ENCODE data around the gene MX2. TPM values are rescaled to one million over a fixed set of nuclear protein-coding genes. Genes with fewer than 3 reads are reported as not detected.

MX2 gene
- total and polyA plus RNA-seq, 2 of the 4 experiments (the other 2 are of a cell fraction), result 0.53 to 0.54 TPM

DNA sequence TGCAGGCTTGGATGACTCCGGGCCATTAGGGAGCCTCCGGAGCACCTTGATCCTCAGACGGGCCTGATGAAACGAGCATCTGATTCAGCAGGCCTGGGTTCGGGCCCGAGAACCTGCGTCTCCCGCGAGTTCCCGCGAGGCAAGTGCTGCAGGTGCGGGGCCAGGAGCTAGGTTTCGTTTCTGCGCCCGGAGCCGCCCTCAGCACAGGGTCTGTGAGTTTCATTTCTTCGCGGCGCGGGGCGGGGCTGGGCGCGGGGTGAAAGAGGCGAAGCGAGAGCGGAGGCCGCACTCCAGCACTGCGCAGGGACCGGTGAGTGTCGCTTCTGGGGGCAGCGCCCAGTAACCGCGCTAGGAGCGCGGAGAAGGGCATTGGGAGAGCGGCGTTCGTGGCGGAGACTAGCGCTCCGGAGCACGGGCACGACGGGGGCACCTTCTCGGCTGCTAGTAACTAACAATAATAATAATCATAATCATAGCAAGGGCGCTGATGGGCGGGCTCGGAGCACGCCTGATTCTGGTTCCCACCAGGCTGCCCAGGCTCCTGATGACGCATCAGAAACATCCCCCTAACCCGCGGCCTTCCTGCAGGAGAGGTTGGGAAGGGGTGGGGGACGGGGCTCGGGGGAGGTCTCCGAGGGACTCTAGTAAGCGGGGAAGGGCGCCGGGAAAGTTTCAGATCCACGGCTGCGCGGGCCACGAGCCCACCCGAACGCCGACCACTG lies 64.3 kb downstream of the MX2 start, which contains the start of gene MX1:
MX1 (plus strand) TSS at position 286 of the 722 bp plus-strand sequence. CDS start 5,832 bp downstream, outside the sequence.
- in situ Hi-C loops (cut with MboI; ENCODE audit: low sequenced_read_pairs), result no loop called here
- peak; percentile 10 for DNase-seq
- CTCF ChIA-PET, result no interaction called here

More for the DNA sequence above, 64.3 kb downstream of the MX2 start, which contains the start of gene MX1:
- TF ChIP-seq, protein P1, sequence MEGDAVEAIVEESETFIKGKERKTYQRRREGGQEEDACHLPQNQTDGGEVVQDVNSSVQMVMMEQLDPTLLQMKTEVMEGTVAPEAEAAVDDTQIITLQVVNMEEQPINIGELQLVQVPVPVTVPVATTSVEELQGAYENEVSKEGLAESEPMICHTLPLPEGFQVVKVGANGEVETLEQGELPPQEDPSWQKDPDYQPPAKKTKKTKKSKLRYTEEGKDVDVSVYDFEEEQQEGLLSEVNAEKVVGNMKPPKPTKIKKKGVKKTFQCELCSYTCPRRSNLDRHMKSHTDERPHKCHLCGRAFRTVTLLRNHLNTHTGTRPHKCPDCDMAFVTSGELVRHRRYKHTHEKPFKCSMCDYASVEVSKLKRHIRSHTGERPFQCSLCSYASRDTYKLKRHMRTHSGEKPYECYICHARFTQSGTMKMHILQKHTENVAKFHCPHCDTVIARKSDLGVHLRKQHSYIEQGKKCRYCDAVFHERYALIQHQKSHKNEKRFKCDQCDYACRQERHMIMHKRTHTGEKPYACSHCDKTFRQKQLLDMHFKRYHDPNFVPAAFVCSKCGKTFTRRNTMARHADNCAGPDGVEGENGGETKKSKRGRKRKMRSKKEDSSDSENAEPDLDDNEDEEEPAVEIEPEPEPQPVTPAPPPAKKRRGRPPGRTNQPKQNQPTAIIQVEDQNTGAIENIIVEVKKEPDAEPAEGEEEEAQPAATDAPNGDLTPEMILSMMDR (conservative IDR thresholded peaks at IDR 0.05; ENCODE audit: low read depth, low read length), result no peak
- no peak for TF ChIP-seq FOS (IDR thresholded peaks at IDR 0.05; ENCODE audit: low read depth, low read length)
- TF ChIP-seq POLR2A (IDR thresholded peaks at IDR 0.05; ENCODE audit: low read depth, low read length), result no peak
- no peak for TF ChIP-seq BHLHE40 (IDR thresholded peaks at IDR 0.05; ENCODE audit: low read depth, low read length)
- no peak for TF ChIP-seq MXI1 (IDR thresholded peaks at IDR 0.05; ENCODE audit: borderline replicate concordance, low read depth, low read length)
- TF ChIP-seq CHD1 (IDR thresholded peaks at IDR 0.05; ENCODE audit: low read depth, low read length), result no peak
- TF ChIP-seq RCOR1 (IDR thresholded peaks at IDR 0.05; ENCODE audit: insufficient replicate concordance, low read length), result no peak
- no peak for TF ChIP-seq SMC3 (IDR thresholded peaks at IDR 0.05; ENCODE audit: low read depth, low read length)
- TF ChIP-seq MAFK (IDR thresholded peaks at IDR 0.05; ENCODE audit: low read depth, low read length), result no peak
- TF ChIP-seq RAD21 (IDR thresholded peaks at IDR 0.05; ENCODE audit: low read length), result no peak
- TF ChIP-seq RFX5 (IDR thresholded peaks at IDR 0.05; ENCODE audit: low read depth, low read length), result no peak
- TF ChIP-seq CEBPB (IDR thresholded peaks at IDR 0.05; ENCODE audit: low read depth, low read length), result no peak
- no peak for TF ChIP-seq NFE2L2 (IDR thresholded peaks at IDR 0.05; ENCODE audit: low read depth, low read length)
- TF ChIP-seq MAZ (IDR thresholded peaks at IDR 0.05; ENCODE audit: borderline replicate concordance, low read depth, low read length), result no peak
- TF ChIP-seq, protein P2, sequence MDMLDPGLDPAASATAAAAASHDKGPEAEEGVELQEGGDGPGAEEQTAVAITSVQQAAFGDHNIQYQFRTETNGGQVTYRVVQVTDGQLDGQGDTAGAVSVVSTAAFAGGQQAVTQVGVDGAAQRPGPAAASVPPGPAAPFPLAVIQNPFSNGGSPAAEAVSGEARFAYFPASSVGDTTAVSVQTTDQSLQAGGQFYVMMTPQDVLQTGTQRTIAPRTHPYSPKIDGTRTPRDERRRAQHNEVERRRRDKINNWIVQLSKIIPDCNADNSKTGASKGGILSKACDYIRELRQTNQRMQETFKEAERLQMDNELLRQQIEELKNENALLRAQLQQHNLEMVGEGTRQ (IDR thresholded peaks at IDR 0.05; ENCODE audit: low read depth, low read length), result no peak
- Histone ChIP-seq H3K4ac (ENCODE audit: low read depth, low read length) (no peak within 1 kb of the TSS), H3K79me1 (ENCODE audit: low read depth in 1 of 2, low read length in 2 of 2) (no peaks in the 10 kb centered on the region), H2AFZ (replicated peaks; ENCODE audit: low read length, poor library complexity) (peak within 1 kb of the TSS; percentile 84), H4K5ac (ENCODE audit: low read depth, low read length) (no peak within 1 kb of the TSS; the same call in 1 of the 2 replicates), H2BK20ac (ENCODE audit: low read depth, low read length) (no peak within 1 kb of the TSS), H3K4me2 (ENCODE audit: low read depth, low read length) (peak within 1 kb of the TSS; percentile 89), H3K9me1 (ENCODE audit: insufficient read depth, low read length) (peaks cover 3% of the 10 kb centered on the region; the same call in 1 of the 2 replicates), H3K27me3 (ENCODE audit: control insufficient read depth, insufficient read depth, low read length) (peaks cover 21% of the 10 kb centered on the region), H3K9me3 (ENCODE audit: control insufficient read depth, insufficient read depth, low read length) (no peaks in the 10 kb centered on the region), H2AK5ac (ENCODE audit: low read depth, low read length) (no peak within 1 kb of the TSS), H2AK9ac (replicated peaks; ENCODE audit: low read depth, low read length, poor library complexity) (peak within 1 kb of the TSS; percentile 33), H3K56ac (ENCODE audit: extremely low read depth, insufficient read depth, low read length) (no peak within 1 kb of the TSS), H3K9ac (ENCODE audit: low read depth, low read length) (0 out of 2 replicates have a peak within 1 kb of the TSS, but pooled peaks have one; percentile 13), H3K14ac (replicated peaks; ENCODE audit: low read depth, low read length) (no peak within 1 kb of the TSS), H2BK5ac (ENCODE audit: low read depth, low read length, poor library complexity, severe bottlenecking) (no peak within 1 kb of the TSS), H3K27ac (ENCODE audit: insufficient read depth, low read length) (no peak within 1 kb of the TSS), H2BK15ac (ENCODE audit: low read depth, low read length) (no peak within 1 kb of the TSS), H4K20me1 (ENCODE audit: insufficient read depth, low read length) (no peaks in the 10 kb centered on the region), H3K4me1 (ENCODE audit: control insufficient read depth, insufficient read depth, low read length) (no peaks in the 10 kb centered on the region; the same call in 1 of the 2 replicates), H3K4me3 (ENCODE audit: insufficient read depth, low read depth, low read length) (peak within 1 kb of the TSS; percentile 58), H3K36me3 (ENCODE audit: control insufficient read depth, insufficient read depth, low read length) (no peaks in the 10 kb centered on the region), H3K18ac (ENCODE audit: low read depth, low read length) (no peak within 1 kb of the TSS), H4K8ac (ENCODE audit: low read depth in 2 of 2, low read length in 2 of 2) (no peak within 1 kb of the TSS), H2BK120ac (ENCODE audit: low read depth, low read length) (no peak within 1 kb of the TSS), H3K23ac (ENCODE audit: low read depth, low read length) (no peak within 1 kb of the TSS), H4K91ac (ENCODE audit: insufficient read depth, low read depth, low read length) (no peak within 1 kb of the TSS)
- intact Hi-C loops (cut with micrococcal nuclease) (no loop called here), dilution Hi-C loops (cut with HindIII; ENCODE audit: low sequenced_read_pairs, unreplicated experiment) (no loop called here)
- BruUV-seq (replicated peaks), result no TSS peak
- WGBS, 2 experiments (ENCODE audit: extremely low coverage in 2 of 2, insufficient read length in 1 of 2), result 3% methylated on average over 29 of the region's 65 CpGs; no CpG with 5 or more reads in 1 of the 2 experiments
- POLR2A ChIA-PET (ENCODE audit: unreplicated experiment), result no interaction called here
- ATAC-seq (ENCODE audit: low read depth), result peak; percentile 86
